Right lobe of liver (tissue), 6 donors: ENCODE results near the gene PRDM16. TPM values are rescaled to one million over a fixed set of nuclear protein-coding genes. Genes with fewer than 3 reads are reported as not detected.

ENCODE experiments used
- ATAC-seq, 4 donors: fragments of 200-7000 bp; cut with Tn5 transposase; one replicate each; pipeline ENCODE4 v1.9.1; 2020; ENCODE audit warnings: mild to moderate bottlenecking in 4 of 4, moderate library complexity in 4 of 4
- DNase-seq, 3 donors: peaks; one replicate each; pipeline ENCODE4 v3.0.0-alpha.2; 2020
- H3K27ac ChIP-seq, 3 donors: fragments of 200-600 bp; one replicate each; pipeline ENCODE4 v1.8.0; 2022
- H3K27me3 ChIP-seq, 2 donors: fragments of 200-600 bp; one replicate each; pipeline ENCODE4 v1.8.0; 2022
- H3K36me3 ChIP-seq, 4 donors: fragments of 200-600 bp; sonication (generic) in 1 of 4; one replicate each; pipeline versions ENCODE4 v1.5.1 to v1.8.0; 2017 to 2022; ENCODE audit warnings: control low read depth in 1 of 4
- H3K4me1 ChIP-seq, 4 donors: fragments of 200-600 bp; sonication (generic) in 1 of 4; one replicate each; pipeline versions ENCODE4 v1.5.1 to v1.8.0; 2017 to 2022; ENCODE audit warnings: control low read depth in 1 of 4
- H3K4me3 ChIP-seq, 3 donors: fragments of 200-600 bp; one replicate each; pipeline ENCODE4 v1.8.0; 2022
- H3K9me3 ChIP-seq, 4 donors: fragments of 200-600 bp; sonication (generic) in 1 of 4; one replicate each; pipeline versions ENCODE4 v1.5.1 to v1.8.0; 2017 to 2022; ENCODE audit warnings: control low read depth in 1 of 4
- POLR2A ChIP-seq: fragments of 450-650 bp; IDR thresholded peaks from one replicate; pipeline ENCODE4 v1.6.1; 2017; ENCODE audit warnings: antibody characterized with exemption, mild to moderate bottlenecking
- whole genome bisulfite sequencing: methylation state at CpG from one replicate; pipeline ENCODE4 v1.1.6; 2018; ENCODE audit warnings: low coverage, low lambda C conversion rate; ENCODE audit not compliant: insufficient coverage; ENCODE audit errors: missing lambda C conversion rate; 5-methylcytosine and 5-hydroxymethylcytosine counted together
- intact Hi-C, 2 donors: fragments of 100-400 bp; cut with DNase I; formaldehyde crosslinking; loops; one replicate each; pipeline versions ENCODE4 v1.11.2 to v1.14.1; 2022
- total RNA-seq, 6 experiments: library from RNA; depleted of rRNA in 2 of 6; stranded (reverse); fragments of >200 nt in 2 of 6; fragmentation: NEBNext Ultra II Directional in 3 of 6; extraction: Animal tissue kit (Norgen Biotek cat#: 25700) in 3 of 6; gene quantifications; one replicate each; pipeline versions ENCODE4 v1.1.0 to v1.2.4, GENCODE V29; 2016 to 2023
- TF ChIP-seq, protein P1 (sequence below), 4 donors: fragments of 200-600 bp in 3 of 4; fragments of 450-650 bp in 1 of 4; IDR thresholded peaks; one replicate each; pipeline versions ENCODE4 v1.5.1 to v1.8.0; 2016 to 2022; ENCODE audit warnings: antibody characterized with exemption in 4 of 4, mild to moderate bottlenecking in 2 of 4
- donor health status: DM: no; HTN: yes; CAD: no.
- donor health status: DM: no; HTN: no; CAD: no.
- donor health status: DM: no; HTN: no; CAD: no.
- donor health status: DM: no; HTN: yes; CAD: no.
- donor health status: DM: no; HTN: yes; CAD: no.

Gene PRDM16
- total RNA-seq, 6 experiments from 2014 or later, result 0.06 to 0.75 (median 0.28) TPM

DNA sequence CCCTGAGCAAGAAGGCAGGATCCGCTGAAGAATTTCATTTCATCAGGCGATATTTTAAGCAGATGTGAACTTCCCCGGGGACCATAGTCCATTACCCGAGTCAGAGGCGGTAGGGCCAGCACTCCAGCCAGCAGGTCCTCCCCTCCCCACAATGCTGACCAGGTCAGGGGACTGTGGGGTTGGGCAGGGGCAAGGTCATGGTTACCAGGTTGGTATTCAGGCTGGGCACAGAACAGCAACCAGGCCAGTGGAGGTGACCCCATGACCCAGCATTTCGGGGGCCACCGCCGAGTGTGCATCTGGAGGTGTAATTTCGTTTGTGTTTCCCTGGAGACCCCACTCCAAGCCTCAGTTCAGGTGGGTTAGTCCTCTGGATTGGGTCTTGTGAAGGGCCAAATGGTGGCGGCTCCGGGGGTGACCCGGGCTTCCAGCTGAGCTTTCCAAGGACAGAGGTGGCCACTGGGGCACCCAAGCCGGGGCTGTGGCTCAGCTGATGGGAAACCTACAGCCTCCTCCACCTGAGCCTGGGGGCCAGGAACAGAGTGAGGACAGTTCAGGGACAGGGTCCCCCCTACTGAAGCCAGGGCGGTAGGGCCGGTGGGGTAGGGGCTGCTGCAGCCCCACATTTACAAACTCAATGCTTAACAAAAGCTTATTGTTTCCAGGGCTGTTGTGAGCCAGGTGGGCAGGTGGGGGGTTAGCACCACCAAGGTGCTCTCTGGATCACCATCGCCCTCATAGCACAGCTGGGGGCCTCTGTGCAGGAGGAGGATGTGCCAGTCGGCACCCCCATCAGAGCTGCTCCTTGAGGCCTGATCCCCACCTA, 2.8 kb downstream of the PRDM16 start:
- Histone ChIP-seq H3K27me3 (peaks cover 0 to 24% of the 10 kb centered on the region in 2 donors), H3K36me3 (no peaks in the 10 kb centered on the region), H3K9me3 (no peaks in the 10 kb centered on the region), H3K4me3 (no peak overlapping the region), H3K27ac (no peak overlapping the region), H3K4me1 (peaks cover 0 to 13% (median 0%) of the 10 kb centered on the region in 4 donors)
- DNase-seq, result peak in 1 of 3 donors; percentile 22
- no peak for ATAC-seq
- intact Hi-C loops, result no loop called here
- TF ChIP-seq, protein P1, sequence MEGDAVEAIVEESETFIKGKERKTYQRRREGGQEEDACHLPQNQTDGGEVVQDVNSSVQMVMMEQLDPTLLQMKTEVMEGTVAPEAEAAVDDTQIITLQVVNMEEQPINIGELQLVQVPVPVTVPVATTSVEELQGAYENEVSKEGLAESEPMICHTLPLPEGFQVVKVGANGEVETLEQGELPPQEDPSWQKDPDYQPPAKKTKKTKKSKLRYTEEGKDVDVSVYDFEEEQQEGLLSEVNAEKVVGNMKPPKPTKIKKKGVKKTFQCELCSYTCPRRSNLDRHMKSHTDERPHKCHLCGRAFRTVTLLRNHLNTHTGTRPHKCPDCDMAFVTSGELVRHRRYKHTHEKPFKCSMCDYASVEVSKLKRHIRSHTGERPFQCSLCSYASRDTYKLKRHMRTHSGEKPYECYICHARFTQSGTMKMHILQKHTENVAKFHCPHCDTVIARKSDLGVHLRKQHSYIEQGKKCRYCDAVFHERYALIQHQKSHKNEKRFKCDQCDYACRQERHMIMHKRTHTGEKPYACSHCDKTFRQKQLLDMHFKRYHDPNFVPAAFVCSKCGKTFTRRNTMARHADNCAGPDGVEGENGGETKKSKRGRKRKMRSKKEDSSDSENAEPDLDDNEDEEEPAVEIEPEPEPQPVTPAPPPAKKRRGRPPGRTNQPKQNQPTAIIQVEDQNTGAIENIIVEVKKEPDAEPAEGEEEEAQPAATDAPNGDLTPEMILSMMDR (IDR thresholded peaks at IDR 0.05), result no peak
- no peak for TF ChIP-seq POLR2A
- 71% methylated on average over 6 of the region's 17 CpGs for WGBS

- intact Hi-C loops, result no loop called here
- DNase-seq (no peak), ATAC-seq (no peak)
- no peak overlapping the region for H3K4me3 ChIP-seq
- no peaks in the 10 kb centered on the region for H3K36me3 ChIP-seq
- peaks cover 0 to 20% of the 10 kb centered on the region in 2 donors for H3K27me3 ChIP-seq
- H3K9me3 ChIP-seq, result no peaks in the 10 kb centered on the region
- H3K4me1 ChIP-seq, result peaks cover 0 to 13% (median 0%) of the 10 kb centered on the region in 4 donors
- WGBS, result 61% methylated on average over 2 of the region's 32 CpGs
- no peak overlapping the region for H3K27ac ChIP-seq
- TF ChIP-seq, protein P1 (IDR thresholded peaks at IDR 0.05), result no peak
- TF ChIP-seq POLR2A, result no peak
Measured at GRCh38 chr1:3072391-3073185, 3.6 kb downstream of the PRDM16 start.

GRCh38 chr1:3073186-3073488, 4.1 kb downstream of the PRDM16 start:
- intact Hi-C loops, result no loop called here
- DNase-seq (no peak), ATAC-seq (no peak)
- Histone ChIP-seq H3K27me3 (peaks cover 0 to 14% of the 10 kb centered on the region in 2 donors), H3K36me3 (no peaks in the 10 kb centered on the region), H3K4me3 (no peak overlapping the region), H3K27ac (no peak overlapping the region), H3K9me3 (no peaks in the 10 kb centered on the region), H3K4me1 (peaks cover 0 to 13% (median 0%) of the 10 kb centered on the region in 4 donors)
- 8% methylated on average over 9 of the region's 9 CpGs for WGBS
- no peak for TF ChIP-seq POLR2A
- TF ChIP-seq, protein P1 (IDR thresholded peaks at IDR 0.05), result no peak

- DNase-seq, result no peak
- TF ChIP-seq, protein P1 (IDR thresholded peaks at IDR 0.05), result no peak
- TF ChIP-seq POLR2A, result no peak
- intact Hi-C loops, result no loop called here
- Histone ChIP-seq H3K36me3 (no peaks in the 10 kb centered on the region), H3K9me3 (no peaks in the 10 kb centered on the region), H3K4me1 (peaks cover 0 to 10% (median 0%) of the 10 kb centered on the region in 4 donors), H3K27me3 (peaks cover 0 to 13% of the 10 kb centered on the region in 2 donors), H3K4me3 (no peak overlapping the region), H3K27ac (no peak overlapping the region)
- no peak for ATAC-seq
- 22% methylated on average over 23 of the region's 82 CpGs for WGBS
Measured at GRCh38 chr1:3073489-3074296, 4.7 kb downstream of the PRDM16 start.
